CD4-positive, alpha-beta T cell treated with Interleukin-21 for 1 hour (primary cell): ENCODE results near the gene TPGS2.
"Not testable (repeated sequence)": the region's sequence is repeated elsewhere in the genome, so short reads cannot be mapped to it uniquely, and the experiment has no call there.

Source experiments
- DNase-seq: peaks from one replicate; pipeline ENCODE4 v3.0.0-alpha.2; 2020

TPGS2 gene

GRCh38 chr18:36771245-36771644, 57.6 kb downstream of the TPGS2 start:
- DNase-seq, result no peak

- no peak for DNase-seq
Observed at GRCh38 chr18:36770315-36770946, 58.4 kb downstream of the TPGS2 start.

- no peak for DNase-seq
Observed at GRCh38 chr18:36769611-36770314, 59.0 kb downstream of the TPGS2 start.

GRCh38 chr18:36769172-36769571, 59.6 kb downstream of the TPGS2 start:
- DNase-seq, result no peak

GRCh38 chr18:36766836-36767235, 62.0 kb downstream of the TPGS2 start:
- DNase-seq, result no peak

GRCh38 chr18:36762965-36763364, 65.8 kb downstream of the TPGS2 start:
- not testable (repeated sequence) for DNase-seq

GRCh38 chr18:36762074-36762473, 66.7 kb downstream of the TPGS2 start:
- DNase-seq, result no peak

- DNase-seq, result no peak
Observed at GRCh38 chr18:36761186-36761698, 67.6 kb downstream of the TPGS2 start.

- DNase-seq, result no peak
Observed at GRCh38 chr18:36760598-36760997, 68.2 kb downstream of the TPGS2 start.

GRCh38 chr18:36759167-36759776, 69.5 kb downstream of the TPGS2 start:
- no peak for DNase-seq

- DNase-seq, result no peak
Observed at GRCh38 chr18:36758623-36759022, 70.2 kb downstream of the TPGS2 start.

- no peak for DNase-seq
Observed at GRCh38 chr18:36757991-36758390, 70.8 kb downstream of the TPGS2 start.

- DNase-seq, result no peak
Observed at GRCh38 chr18:36757081-36757480, 71.7 kb downstream of the TPGS2 start.

- no peak for DNase-seq
Observed at GRCh38 chr18:36756242-36756641, 72.6 kb downstream of the TPGS2 start.

GRCh38 chr18:36752929-36753865, 75.6 kb downstream of the TPGS2 start:
- no peak for DNase-seq

- no peak for DNase-seq
Observed at GRCh38 chr18:36745219-36745975, 83.4 kb downstream of the TPGS2 start.

GRCh38 chr18:36744261-36744876, 84.4 kb downstream of the TPGS2 start:
- DNase-seq, result no peak
